Activated CD4-positive, alpha-beta T cell treated with anti-CD3 and anti-CD28 coated beads, Interleukin-2, amount 10 ng/mL, durations not matched to agents 7 days and 5 days (primary cell): Measurements from ENCODE around the gene SSH3. TPM values are rescaled to one million over a fixed set of nuclear protein-coding genes. Genes with fewer than 3 reads are reported as not detected.

ENCODE experiments used
- CTCF ChIA-PET: fragments of 350-600 bp; sonication (Branson Sonifier 250); formaldehyde crosslinking; loops from one replicate; lab custom pipeline; 2021; ENCODE audit warnings: antibody characterized with exemption; lab: Charles Lee
- POLR2A ChIA-PET: fragments of 350-600 bp; sonication (Branson Sonifier 250); formaldehyde crosslinking; loops from one replicate; lab custom pipeline; 2021; ENCODE audit warnings: antibody characterized with exemption; lab: Charles Lee
- DNase-seq: peaks from one replicate; pipeline ENCODE4 v3.0.0-alpha.2; 2020
- H3K27ac Mint-ChIP-seq: one replicate; pipeline ENCODE4 v1.8.0; 2021; ENCODE audit warnings: mild to moderate bottlenecking, moderate library complexity, mixed read lengths
- H3K27me3 Mint-ChIP-seq: one replicate; pipeline ENCODE4 v1.8.0; 2021; ENCODE audit warnings: mixed read lengths
- H3K36me3 Mint-ChIP-seq: one replicate; pipeline ENCODE4 v1.8.0; 2021; ENCODE audit warnings: low read depth, mixed read lengths
- H3K4me1 Mint-ChIP-seq: one replicate; pipeline ENCODE4 v1.8.0; 2021; ENCODE audit warnings: mixed read lengths
- H3K4me3 Mint-ChIP-seq: one replicate; pipeline ENCODE4 v1.8.0; 2021; ENCODE audit warnings: mild to moderate bottlenecking, moderate library complexity, mixed read lengths
- H3K9me3 Mint-ChIP-seq: one replicate; pipeline ENCODE4 v1.8.0; 2021; ENCODE audit warnings: mixed read lengths
- total RNA-seq, 2 experiments: library from RNA; stranded (reverse); gene quantifications; one replicate each; pipeline ENCODE4 v1.2.3, GENCODE V29; 2021

The SSH3 gene
- total RNA-seq, 2 experiments from 2014 or later = 8.2 to 9.6 TPM

DNA sequence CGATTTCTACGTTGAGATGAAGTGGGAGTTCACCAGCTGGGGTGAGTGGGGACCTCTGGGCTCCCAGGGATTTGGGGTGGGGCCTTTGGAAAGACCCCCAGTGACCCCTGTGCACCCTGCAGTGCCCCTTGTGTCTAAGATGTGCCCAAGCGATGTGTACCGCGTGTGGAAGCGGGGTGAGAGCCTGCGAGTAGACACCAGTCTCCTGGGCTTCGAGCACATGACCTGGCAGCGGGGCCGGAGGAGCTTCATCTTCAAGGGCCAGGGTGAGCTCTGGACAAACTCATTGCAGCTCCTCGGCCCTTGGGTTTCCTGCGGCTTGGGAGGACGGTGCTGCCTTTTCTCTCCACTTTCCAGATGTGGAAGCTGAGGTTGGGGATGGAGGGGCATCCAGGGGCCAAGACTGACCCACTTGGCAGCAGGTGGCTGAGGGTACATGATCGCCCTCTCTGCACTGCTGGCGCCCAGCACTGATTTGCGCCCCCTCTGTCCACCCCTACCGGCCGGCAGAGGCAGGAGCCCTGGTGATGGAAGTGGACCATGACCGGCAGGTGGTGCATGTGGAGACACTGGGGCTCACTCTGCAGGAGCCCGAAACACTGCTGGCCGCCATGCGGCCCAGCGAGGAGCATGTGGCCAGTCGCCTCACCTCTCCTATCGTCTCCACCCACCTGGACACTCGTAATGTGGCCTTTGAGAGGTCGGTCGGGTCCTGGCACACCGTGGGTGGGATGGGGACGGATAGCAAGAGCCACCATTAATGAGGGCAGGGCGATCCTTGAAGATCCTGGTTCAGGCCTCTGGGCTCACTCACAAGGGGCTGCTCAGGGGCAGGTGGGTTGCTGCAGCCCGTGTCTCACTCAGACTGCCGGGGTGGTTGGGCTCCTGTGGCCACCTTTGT lies 11.6 kb upstream of the SSH3 start:
- Mint-ChIP-seq H3K4me3 (no peak overlapping the region), H3K27me3 (no peaks in the 10 kb centered on the region), H3K9me3 (peaks cover 7% of the 10 kb centered on the region), H3K27ac (peak overlapping the region; percentile 13), H3K36me3 (peaks cover 74% of the 10 kb centered on the region), H3K4me1 (peaks cover 57% of the 10 kb centered on the region)
- no peak for DNase-seq
- POLR2A ChIA-PET = no interaction called here
- CTCF ChIA-PET = interaction anchor here (1.3 to 6.1 kb wide), 3 partner anchors 11 to 25 kb away, joined by 3 to 41 read pairs (median 7); partner anchors contain the start of gene SSH3

DNA sequence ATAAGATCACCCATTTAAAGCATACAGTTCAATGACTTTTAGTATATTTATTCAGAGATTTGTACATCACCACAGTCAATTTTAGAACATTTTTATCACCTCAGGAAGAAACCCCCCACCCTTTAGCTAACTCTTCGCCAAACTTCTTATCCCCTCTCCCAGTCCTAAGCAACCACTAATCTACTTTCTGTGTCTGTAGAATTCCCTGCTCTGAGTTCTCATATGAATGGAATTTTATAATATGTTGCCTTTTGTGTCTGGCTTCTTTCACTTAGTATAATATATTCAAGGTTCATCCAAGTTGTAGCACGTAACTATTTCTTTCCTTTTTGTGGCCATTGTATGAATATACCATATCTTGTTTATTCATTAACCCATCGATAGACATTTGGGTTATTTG lies 10.7 kb upstream of the SSH3 start:
- Mint-ChIP-seq H3K36me3 (peaks cover 75% of the 10 kb centered on the region), H3K9me3 (peaks cover 10% of the 10 kb centered on the region), H3K4me1 (peaks cover 51% of the 10 kb centered on the region), H3K27ac (peak overlapping the region; percentile 28), H3K27me3 (no peaks in the 10 kb centered on the region), H3K4me3 (peak overlapping the region; percentile 9)
- no peak for DNase-seq
- ChIA-PET CTCF (interaction anchor here (0.8 to 1.3 kb wide), 3 partner anchors 15 to 26 kb away, joined by 3 read pairs; no protein-coding TSS in a partner anchor), POLR2A (no interaction called here)

DNA sequence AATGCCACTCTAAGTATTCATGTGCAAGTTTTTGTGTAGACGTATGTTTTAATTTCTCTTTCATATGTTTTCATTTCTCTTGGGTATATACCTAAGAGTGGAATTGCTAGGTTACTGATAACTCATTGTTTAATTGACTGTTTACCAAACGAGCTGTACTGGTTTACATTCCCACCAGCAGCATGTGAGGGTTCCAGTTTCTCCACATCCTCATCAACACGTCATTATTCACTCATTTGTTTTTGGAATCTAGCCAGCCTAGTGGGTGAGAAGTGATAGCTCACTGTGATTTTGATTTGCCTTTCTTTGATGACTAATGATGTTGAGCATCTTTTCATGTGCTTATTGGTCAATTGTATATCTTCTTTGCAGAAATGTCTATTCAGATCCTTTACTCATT lies 10.2 kb upstream of the SSH3 start:
- ChIA-PET CTCF (interaction anchor here (0.6 to 1.3 kb wide), 4 partner anchors 15 to 26 kb away, joined by 3 read pairs; no protein-coding TSS in a partner anchor), POLR2A (no interaction called here)
- no peaks in the 10 kb centered on the region for H3K27me3 Mint-ChIP-seq
- DNase-seq = no peak
- H3K36me3 Mint-ChIP-seq = peaks cover 72% of the 10 kb centered on the region
- peaks cover 47% of the 10 kb centered on the region for H3K4me1 Mint-ChIP-seq
- H3K9me3 Mint-ChIP-seq = peaks cover 10% of the 10 kb centered on the region
- no peak overlapping the region for H3K4me3 Mint-ChIP-seq
- peak overlapping the region; percentile 1 for H3K27ac Mint-ChIP-seq

DNA sequence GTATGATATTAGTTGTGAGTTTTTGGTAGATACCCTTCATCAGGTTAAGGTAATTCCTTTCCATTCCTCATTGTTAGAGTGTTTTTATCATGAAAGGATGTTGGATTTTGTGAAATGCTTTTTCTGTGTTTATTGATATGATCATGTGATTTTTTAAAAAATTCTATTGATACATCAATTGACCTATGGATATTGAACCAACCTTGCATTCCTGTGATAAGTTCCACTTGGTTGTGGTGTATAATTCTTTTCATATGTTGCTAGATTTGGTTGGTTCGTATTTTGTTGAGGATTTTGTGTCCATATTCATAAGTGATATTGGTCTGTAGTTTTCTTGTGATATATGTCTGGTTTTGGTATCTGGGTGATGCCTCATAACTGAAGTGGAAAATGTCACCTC lies 7.5 kb upstream of the SSH3 start:
- POLR2A ChIA-PET = no interaction called here
- peaks cover 40% of the 10 kb centered on the region for H3K4me1 Mint-ChIP-seq

GRCh38 chr11:67298786-67299185 lies 4.5 kb upstream of the SSH3 start:
- Mint-ChIP-seq H3K27ac (no peak overlapping the region), H3K4me1 (peaks cover 25% of the 10 kb centered on the region), H3K27me3 (no peaks in the 10 kb centered on the region), H3K4me3 (no peak overlapping the region), H3K36me3 (peaks cover 62% of the 10 kb centered on the region), H3K9me3 (peaks cover 10% of the 10 kb centered on the region)
- ChIA-PET POLR2A (no interaction called here), CTCF (interaction anchor here (0.5 to 3.2 kb wide), 7 partner anchors 10 to 1735 kb away, joined by 3 to 11 read pairs (median 4); partner anchors contain the start of gene ANKRD13D)
- DNase-seq = no peak

More for the DNA sequence above, 7.5 kb upstream of the SSH3 start:
- Mint-ChIP-seq H3K9me3 (peaks cover 10% of the 10 kb centered on the region), H3K27me3 (no peaks in the 10 kb centered on the region), H3K27ac (peak overlapping the region; percentile 41), H3K4me3 (no peak overlapping the region), H3K36me3 (peaks cover 78% of the 10 kb centered on the region)
- no peak for DNase-seq
- CTCF ChIA-PET = interaction anchor here (0.6 to 2.0 kb wide), 4 partner anchors 21 to 142 kb away, joined by 3 to 8 read pairs (median 5); no protein-coding TSS in a partner anchor

DNA sequence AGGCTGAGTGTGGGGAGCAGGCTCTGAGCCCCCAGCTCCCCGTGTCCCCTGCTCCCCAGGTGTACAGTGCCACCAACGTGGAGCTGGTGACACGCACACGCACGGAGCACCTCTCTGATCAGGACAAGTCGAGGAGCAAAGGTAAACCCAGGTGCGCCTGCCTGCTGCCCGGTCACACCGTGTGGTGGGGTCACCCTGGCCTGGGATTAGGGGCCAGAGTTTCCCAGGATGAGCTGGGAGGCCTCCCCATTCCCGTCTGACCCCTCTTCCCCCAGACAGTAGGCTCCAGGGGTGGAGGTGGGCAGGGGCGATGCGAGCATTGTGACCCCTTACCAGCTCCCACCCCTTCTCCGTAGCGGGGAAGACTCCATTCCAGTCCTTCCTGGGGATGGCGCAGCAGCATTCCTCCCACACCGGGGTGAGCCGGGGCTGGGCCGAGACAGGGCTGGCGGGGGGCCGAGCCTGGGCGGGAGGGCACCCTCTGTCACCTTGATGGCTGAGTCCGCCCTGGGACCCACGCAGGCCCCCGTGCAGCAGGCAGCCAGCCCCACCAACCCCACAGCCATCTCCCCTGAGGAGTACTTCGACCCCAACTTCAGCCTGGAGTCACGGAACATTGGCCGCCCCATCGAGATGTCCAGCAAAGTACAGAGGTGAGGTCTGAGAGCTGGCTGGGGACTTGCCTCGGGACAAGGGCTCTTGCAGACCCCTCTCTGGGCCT lies 3.7 kb upstream of the SSH3 start:
- Mint-ChIP-seq H3K4me1 (peaks cover 23% of the 10 kb centered on the region), H3K27me3 (no peaks in the 10 kb centered on the region), H3K4me3 (no peak overlapping the region), H3K9me3 (peaks cover 10% of the 10 kb centered on the region), H3K27ac (no peak overlapping the region), H3K36me3 (peaks cover 54% of the 10 kb centered on the region)
- POLR2A ChIA-PET = no interaction called here
- CTCF ChIA-PET = interaction anchor here (0.5 to 3.7 kb wide), 7 partner anchors 11 to 1736 kb away, joined by 3 to 16 read pairs (median 4); partner anchors contain the start of gene ANKRD13D
- no peak for DNase-seq

DNA sequence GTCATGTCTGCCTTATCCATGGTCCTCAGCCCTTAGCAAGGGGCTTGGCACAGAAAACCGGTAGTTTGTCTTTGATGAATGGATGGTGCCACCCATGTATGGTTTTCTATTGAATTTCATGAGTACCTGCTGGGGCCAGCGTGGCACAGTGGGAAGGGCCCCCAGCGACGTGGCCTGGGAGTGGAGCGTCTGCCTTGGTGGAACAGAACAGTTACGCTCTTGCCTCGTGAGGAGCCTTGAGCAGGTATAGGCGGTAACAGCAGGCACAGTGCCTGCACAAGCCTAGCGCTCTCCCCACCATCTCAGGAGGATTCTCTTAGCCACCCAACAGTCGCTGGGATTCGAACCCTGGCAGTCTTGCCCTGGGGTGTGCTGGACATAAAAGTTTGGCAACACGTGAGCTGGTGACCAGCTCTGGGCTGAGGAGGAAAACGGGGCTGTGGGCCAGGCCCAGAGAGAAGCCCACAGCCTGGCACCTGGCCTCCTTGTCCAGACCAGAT lies 3.0 kb upstream of the SSH3 start:
- Mint-ChIP-seq H3K4me1 (peaks cover 23% of the 10 kb centered on the region), H3K27ac (no peak overlapping the region), H3K36me3 (peaks cover 47% of the 10 kb centered on the region), H3K4me3 (no peak overlapping the region), H3K27me3 (no peaks in the 10 kb centered on the region), H3K9me3 (peaks cover 10% of the 10 kb centered on the region)
- DNase-seq = no peak
- ChIA-PET CTCF (interaction anchor here (0.6 to 3.7 kb wide), 4 partner anchors 13 to 38 kb away, joined by 3 to 16 read pairs (median 6); no protein-coding TSS in a partner anchor), POLR2A (no interaction called here)

GRCh38 chr11:67300756-67301312 lies 2.5 kb upstream of the SSH3 start:
- Mint-ChIP-seq H3K36me3 (peaks cover 42% of the 10 kb centered on the region), H3K27me3 (no peaks in the 10 kb centered on the region), H3K4me1 (peaks cover 23% of the 10 kb centered on the region), H3K27ac (no peak overlapping the region), H3K4me3 (no peak overlapping the region), H3K9me3 (peaks cover 10% of the 10 kb centered on the region)
- DNase-seq = no peak
- POLR2A ChIA-PET = no interaction called here
- CTCF ChIA-PET = interaction anchor here (1.5 to 3.7 kb wide), 3 partner anchors 12 to 38 kb away, joined by 3 to 16 read pairs (median 9); no protein-coding TSS in a partner anchor

DNA sequence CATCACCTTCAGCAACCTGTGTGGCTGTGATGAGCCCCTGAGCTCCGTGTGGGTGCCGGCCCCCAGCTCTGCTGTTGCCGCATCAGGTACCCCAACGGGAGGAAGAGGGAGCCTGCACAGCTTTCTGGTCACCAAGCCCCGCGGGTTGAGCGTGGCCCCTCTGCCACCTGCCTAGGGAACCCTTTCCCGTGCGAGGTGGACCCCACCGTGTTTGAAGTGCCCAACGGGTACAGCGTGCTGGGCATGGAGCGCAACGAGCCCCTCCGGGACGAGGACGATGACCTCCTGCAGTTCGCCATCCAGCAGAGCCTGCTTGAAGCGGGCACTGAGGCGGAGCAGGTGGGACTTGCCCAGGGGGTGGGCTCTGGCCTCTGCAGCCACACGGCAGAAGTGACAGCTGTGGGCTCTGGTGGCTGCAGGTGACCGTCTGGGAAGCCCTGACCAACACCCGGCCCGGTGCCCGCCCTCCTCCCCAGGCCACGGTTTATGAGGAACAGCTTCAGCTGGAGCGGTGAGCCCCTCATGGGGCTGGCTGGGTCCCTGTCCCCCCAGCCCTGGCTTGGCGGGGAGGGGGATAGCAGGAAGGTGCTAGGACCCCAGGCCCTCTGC lies 1.9 kb upstream of the SSH3 start:
- H3K36me3 Mint-ChIP-seq = peaks cover 36% of the 10 kb centered on the region
- peaks cover 19% of the 10 kb centered on the region for H3K4me1 Mint-ChIP-seq
- ChIA-PET POLR2A (no interaction called here), CTCF (interaction anchor here (1.5 to 3.7 kb wide), 4 partner anchors 10 to 39 kb away, joined by 3 to 16 read pairs (median 8); no protein-coding TSS in a partner anchor)
- H3K27ac Mint-ChIP-seq = no peak overlapping the region
- peaks cover 4% of the 10 kb centered on the region for H3K9me3 Mint-ChIP-seq
- H3K27me3 Mint-ChIP-seq = no peaks in the 10 kb centered on the region
- no peak for DNase-seq
- no peak overlapping the region for H3K4me3 Mint-ChIP-seq

GRCh38 chr11:67301951-67302516 lies 1.3 kb upstream of the SSH3 start:
- Mint-ChIP-seq H3K4me1 (peaks cover 14% of the 10 kb centered on the region), H3K36me3 (peaks cover 30% of the 10 kb centered on the region), H3K27me3 (no peaks in the 10 kb centered on the region), H3K4me3 (no peak overlapping the region), H3K27ac (no peak overlapping the region), H3K9me3 (no peaks in the 10 kb centered on the region)
- no peak for DNase-seq
- POLR2A ChIA-PET = no interaction called here
- CTCF ChIA-PET = interaction anchor here (1.1 to 3.7 kb wide), 8 partner anchors 9 to 100 kb away, joined by 3 to 16 read pairs (median 6); partner anchors contain the start of genes ANKRD13D and PPP1CA

DNA sequence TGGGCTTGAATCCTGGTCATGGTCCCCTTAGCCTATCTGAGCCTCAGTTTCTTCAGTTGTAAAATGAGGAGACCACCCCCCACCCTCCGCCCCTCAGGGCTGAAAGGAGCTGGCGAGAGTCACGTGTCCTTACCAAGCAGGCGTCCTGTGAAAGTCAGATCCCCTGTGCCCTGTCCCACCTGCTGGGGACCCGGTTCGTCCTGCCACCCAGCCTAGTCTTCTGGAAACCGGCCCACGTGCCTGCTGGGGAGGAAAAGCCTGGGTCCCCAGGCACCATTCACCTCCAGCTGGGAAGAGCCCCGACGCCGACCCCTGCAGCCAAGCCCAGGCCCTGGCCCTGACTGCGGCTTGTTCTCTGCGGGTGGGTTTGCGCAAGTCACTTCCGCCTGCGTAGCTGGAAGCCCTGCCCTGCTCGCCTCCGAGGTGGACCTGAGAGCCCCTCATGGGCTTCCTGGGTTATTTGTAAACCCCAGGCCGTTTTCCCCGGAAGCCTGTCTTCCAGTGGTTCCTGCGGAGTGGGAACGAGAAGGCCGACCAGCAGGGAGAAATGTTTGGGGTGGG lies 679 bp upstream of the SSH3 start:
- Mint-ChIP-seq H3K4me3 (peak overlapping the region; percentile 38), H3K36me3 (peaks cover 25% of the 10 kb centered on the region), H3K27ac (no peak overlapping the region), H3K4me1 (peaks cover 14% of the 10 kb centered on the region), H3K27me3 (no peaks in the 10 kb centered on the region), H3K9me3 (no peaks in the 10 kb centered on the region)
- no peak for DNase-seq
- ChIA-PET CTCF (interaction anchor here (0.7 to 3.7 kb wide), 18 partner anchors 9 to 245 kb away, joined by 3 to 18 read pairs (median 4); partner anchors contain the start of genes ANKRD13D, GRK2 and PPP1CA), POLR2A (interaction anchor here (1.5 kb wide), 1 partner anchor 25 kb away, joined by 5 read pairs; no protein-coding TSS in a partner anchor)
